ENCODE data around the gene PLEKHN1.

Gene PLEKHN1

GRCh38 chr1:966135-966703, at the start of gene PLEKHN1:
PLEKHN1 (plus strand) TSS chr1:966482; CDS start chr1:966532, 50 bp downstream.
- TF ChIP-seq CTCF (conservative IDR thresholded peaks at IDR 0.05; ENCODE audit: low read length) = no peak
- DNase-seq (ENCODE audit: low read depth) = peak; percentile 28
- peak within 1 kb of the TSS; percentile 78 for H3K4me3 ChIP-seq (ENCODE audit: low read length)

- no peak for DNase-seq (ENCODE audit: low read depth)
- no peak overlapping the region for H3K4me3 ChIP-seq (ENCODE audit: low read length)
- no peak for TF ChIP-seq CTCF (conservative IDR thresholded peaks at IDR 0.05; ENCODE audit: low read length)
These were observed 49.2 kb upstream of the PLEKHN1 start for GRCh38 chr1:917076-917459.

- H3K4me3 ChIP-seq (ENCODE audit: low read length) = no peak overlapping the region
- no peak for DNase-seq (ENCODE audit: low read depth)
- no peak for TF ChIP-seq CTCF (conservative IDR thresholded peaks at IDR 0.05; ENCODE audit: low read length)
These were observed 48.7 kb upstream of the PLEKHN1 start for GRCh38 chr1:917466-918091.

- no peak for TF ChIP-seq CTCF (conservative IDR thresholded peaks at IDR 0.05; ENCODE audit: low read length)
- no peak for DNase-seq (ENCODE audit: low read depth)
- no peak overlapping the region for H3K4me3 ChIP-seq (ENCODE audit: low read length)
These were observed 47.9 kb upstream of the PLEKHN1 start for GRCh38 chr1:918353-918752.

GRCh38 chr1:918843-919242, 47.4 kb upstream of the PLEKHN1 start:
- TF ChIP-seq CTCF (conservative IDR thresholded peaks at IDR 0.05; ENCODE audit: low read length) = no peak
- DNase-seq (ENCODE audit: low read depth) = no peak
- H3K4me3 ChIP-seq (ENCODE audit: low read length) = no peak overlapping the region

- no peak for TF ChIP-seq CTCF (conservative IDR thresholded peaks at IDR 0.05; ENCODE audit: low read length)
- no peak overlapping the region for H3K4me3 ChIP-seq (ENCODE audit: low read length)
- DNase-seq (ENCODE audit: low read depth) = no peak
These were observed 46.9 kb upstream of the PLEKHN1 start for GRCh38 chr1:919271-919872.

GRCh38 chr1:920010-920409, 46.3 kb upstream of the PLEKHN1 start:
- DNase-seq (ENCODE audit: low read depth) = no peak
- TF ChIP-seq CTCF (conservative IDR thresholded peaks at IDR 0.05; ENCODE audit: low read length) = no peak
- no peak overlapping the region for H3K4me3 ChIP-seq (ENCODE audit: low read length)
